ENCODE data around the gene RAB37. TPM values are rescaled to one million over a fixed set of nuclear protein-coding genes. Genes with fewer than 3 reads are reported as not detected.

The RAB37 gene
- total and polyA plus RNA-seq, 4 donors = 1.4 to 3.4 (median 1.9) TPM

- no peak for ATAC-seq (ENCODE audit: low FRiP score)
- no peaks in the 10 kb centered on the region for H3K27me3 ChIP-seq (ENCODE audit: control insufficient read depth in 1 of 2, insufficient read depth in 2 of 2, low read length in 1 of 2)
- H3K4me3 ChIP-seq (ENCODE audit: low read length in 2 of 2) = no peak overlapping the region
- DNase-seq = no peak
- H3K36me3 ChIP-seq (ENCODE audit: control insufficient read depth in 1 of 2, insufficient read depth in 2 of 2, low read length in 1 of 2) = peaks cover 0 to 6% of the 10 kb centered on the region in 2 donors
- no peaks in the 10 kb centered on the region for H3K4me1 ChIP-seq (ENCODE audit: control insufficient read depth in 1 of 2, insufficient read depth in 2 of 2, low read length in 2 of 2)
- peak overlapping the region; percentile 15 to 55 for H3K27ac ChIP-seq (ENCODE audit: low read depth in 1 of 2, low read length in 2 of 2)
- 61 to 66% methylated on average over 7 of the region's 7 CpGs for WGBS, 2 donors
- intact Hi-C loops (cut with DNase I) = loop anchor here (2.0 kb wide), 1 partner anchor 20 kb away; the partner anchor contains the start of gene NHERF1 (in 2 of the 2)
- no peaks in the 10 kb centered on the region for H3K9me3 ChIP-seq (ENCODE audit: control insufficient read depth, low read length)
Measured at GRCh38 chr17:74768763-74769114, 31.7 kb downstream of the RAB37 start.

GRCh38 chr17:74769266-74769855 lies 32.3 kb downstream of the RAB37 start:
- 32 to 42% methylated on average over 6 of the region's 6 CpGs for WGBS, 2 donors
- ATAC-seq (ENCODE audit: low FRiP score) (no peak), DNase-seq (no peak)
- H3K4me1 ChIP-seq (ENCODE audit: control insufficient read depth in 1 of 2, insufficient read depth in 2 of 2, low read length in 2 of 2) = no peaks in the 10 kb centered on the region
- H3K4me3 ChIP-seq (ENCODE audit: low read length in 2 of 2) = no peak overlapping the region
- H3K27ac ChIP-seq (ENCODE audit: low read depth in 1 of 2, low read length in 2 of 2) = no peak overlapping the region
- no peaks in the 10 kb centered on the region for H3K27me3 ChIP-seq (ENCODE audit: control insufficient read depth in 1 of 2, insufficient read depth in 2 of 2, low read length in 1 of 2)
- no peaks in the 10 kb centered on the region for H3K9me3 ChIP-seq (ENCODE audit: control insufficient read depth, low read length)
- intact Hi-C loops (cut with DNase I) = loop anchor here (2.0 kb wide), 1 partner anchor 21 kb away; the partner anchor contains the start of gene NHERF1 (in 2 of the 2)
- peaks cover 0 to 6% of the 10 kb centered on the region in 2 donors for H3K36me3 ChIP-seq (ENCODE audit: control insufficient read depth in 1 of 2, insufficient read depth in 2 of 2, low read length in 1 of 2)

DNA sequence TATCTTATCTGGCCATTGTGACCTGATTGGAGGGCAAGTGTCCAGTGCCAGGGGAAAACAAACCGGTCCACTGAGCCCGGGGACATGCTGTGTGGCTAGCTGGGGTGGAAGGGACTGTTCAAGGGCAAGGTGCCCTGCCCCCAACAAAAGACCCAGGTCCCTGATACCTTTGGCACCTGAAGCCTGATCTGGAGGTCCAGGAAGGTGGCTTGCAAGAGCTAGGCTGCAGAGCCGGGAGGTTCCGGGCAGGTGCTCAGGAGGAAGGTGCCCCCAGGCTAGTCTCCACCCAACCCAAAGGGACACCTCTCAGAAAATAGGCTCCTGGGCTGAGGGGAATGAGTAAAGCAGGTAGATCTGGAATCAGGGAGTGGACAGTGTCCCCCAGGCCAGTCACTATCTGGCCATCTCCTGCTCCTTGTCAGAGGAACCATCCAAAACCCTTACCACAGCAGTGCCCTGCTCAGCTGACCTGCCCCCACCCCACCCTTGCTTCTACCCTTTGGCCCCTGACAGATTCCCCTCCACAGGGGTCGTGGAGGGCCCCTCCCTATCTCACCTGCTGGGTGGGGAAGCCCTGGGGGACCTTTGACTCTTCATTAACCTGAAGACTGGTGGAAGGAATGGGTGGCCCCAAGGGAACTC lies 32.9 kb downstream of the RAB37 start:
- DNase-seq (peak in 1 of 2 donors; percentile 41), ATAC-seq (ENCODE audit: low FRiP score) (no peak)
- Histone ChIP-seq H3K27me3 (ENCODE audit: control insufficient read depth in 1 of 2, insufficient read depth in 2 of 2, low read length in 1 of 2) (no peaks in the 10 kb centered on the region), H3K27ac (ENCODE audit: low read depth in 1 of 2, low read length in 2 of 2) (no peak overlapping the region), H3K9me3 (ENCODE audit: control insufficient read depth, low read length) (no peaks in the 10 kb centered on the region), H3K36me3 (ENCODE audit: control insufficient read depth in 1 of 2, insufficient read depth in 2 of 2, low read length in 1 of 2) (peaks cover 0 to 6% of the 10 kb centered on the region in 2 donors), H3K4me1 (ENCODE audit: control insufficient read depth in 1 of 2, insufficient read depth in 2 of 2, low read length in 2 of 2) (no peaks in the 10 kb centered on the region), H3K4me3 (ENCODE audit: low read length in 2 of 2) (no peak overlapping the region)
- intact Hi-C loops (cut with DNase I) = loop anchor here (2.0 kb wide), 1 partner anchor 21 kb away; the partner anchor contains the start of gene NHERF1 (in 2 of the 2)
- 47 to 51% methylated on average over 5 of the region's 5 CpGs for WGBS, 2 donors

DNA sequence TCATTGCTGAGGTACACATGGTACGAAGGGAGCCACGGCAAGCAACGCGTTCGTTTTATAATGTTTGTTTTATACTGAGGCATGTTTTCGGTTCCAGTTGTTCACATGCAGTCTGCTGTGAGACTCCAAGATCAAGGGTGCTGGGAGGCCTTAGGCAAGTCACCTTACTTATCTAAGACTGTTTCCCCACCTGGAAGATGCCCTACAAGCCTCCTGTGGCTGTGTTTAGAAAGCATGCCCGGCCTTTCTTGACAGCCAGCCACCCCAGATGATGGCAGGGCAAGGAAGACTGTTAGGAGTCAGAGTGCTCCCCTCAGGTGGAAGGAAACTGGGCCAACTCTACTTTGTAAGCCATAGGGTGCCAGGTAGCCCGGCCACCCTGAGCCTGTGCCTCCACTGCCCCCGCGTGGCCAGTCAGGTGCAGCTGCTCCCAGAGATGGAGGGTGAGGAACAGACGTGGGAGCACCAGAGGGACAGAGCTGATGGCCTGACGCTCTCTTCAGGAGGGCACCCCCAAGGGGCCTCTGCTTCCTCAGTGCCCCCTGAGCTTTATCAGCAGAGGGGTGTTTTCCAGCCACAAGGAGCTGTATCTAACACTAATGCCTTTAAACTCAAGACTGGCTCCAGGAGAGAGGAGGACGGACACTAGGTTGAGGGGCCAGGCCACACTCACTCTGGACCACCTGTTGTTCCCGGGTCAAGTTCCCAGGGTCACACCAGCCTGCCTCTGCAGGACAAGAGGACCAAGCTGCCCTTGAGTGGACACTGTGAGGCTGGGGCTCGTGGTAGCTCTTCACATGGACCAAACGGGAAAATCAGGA lies 33.7 kb downstream of the RAB37 start:
- ATAC-seq (ENCODE audit: low FRiP score) (peak; percentile 69), DNase-seq (peak in 1 of 2 donors; percentile 88)
- Histone ChIP-seq H3K4me3 (ENCODE audit: low read length in 2 of 2) (no peak overlapping the region), H3K27me3 (ENCODE audit: control insufficient read depth in 1 of 2, insufficient read depth in 2 of 2, low read length in 1 of 2) (no peaks in the 10 kb centered on the region), H3K4me1 (ENCODE audit: control insufficient read depth in 1 of 2, insufficient read depth in 2 of 2, low read length in 2 of 2) (no peaks in the 10 kb centered on the region), H3K9me3 (ENCODE audit: control insufficient read depth, low read length) (no peaks in the 10 kb centered on the region), H3K27ac (ENCODE audit: low read depth in 1 of 2, low read length in 2 of 2) (no peak overlapping the region), H3K36me3 (ENCODE audit: control insufficient read depth in 1 of 2, insufficient read depth in 2 of 2, low read length in 1 of 2) (peaks cover 0 to 6% of the 10 kb centered on the region in 2 donors)
- 59 to 60% methylated on average over 16 of the region's 16 CpGs for WGBS, 2 donors
- intact Hi-C loops (cut with DNase I) = no loop called here

DNA sequence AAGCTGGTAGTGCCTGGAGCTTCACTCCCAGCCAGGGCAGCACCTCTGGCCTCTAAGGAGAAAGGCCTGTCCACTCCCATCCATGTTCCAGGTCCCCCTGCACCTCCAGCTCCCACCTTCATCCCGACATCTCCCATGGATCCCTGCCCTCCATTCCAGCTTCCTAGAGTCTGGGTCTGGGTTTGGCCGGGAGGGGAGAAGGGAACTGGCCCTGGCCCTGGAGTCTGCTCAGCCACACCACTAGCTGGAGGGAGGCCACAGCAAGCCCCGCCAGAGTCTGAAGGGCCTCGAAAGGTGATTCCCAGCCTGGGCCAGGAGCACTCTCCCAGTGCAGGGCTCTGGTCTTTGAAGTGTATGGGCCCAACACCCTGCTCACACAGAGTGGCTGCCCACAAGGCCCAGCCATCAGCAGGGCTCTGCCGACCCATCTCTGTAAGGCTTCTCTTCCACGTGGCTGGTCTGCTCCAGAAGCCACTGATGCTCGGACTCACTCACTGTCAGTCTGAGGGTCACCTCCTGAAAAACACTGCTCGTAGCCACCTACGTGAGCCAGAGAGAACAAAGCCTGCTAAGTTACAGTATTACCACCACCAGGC lies 34.4 kb downstream of the RAB37 start:
- intact Hi-C loops (cut with DNase I) = no loop called here
- Histone ChIP-seq H3K9me3 (ENCODE audit: control insufficient read depth, low read length) (no peaks in the 10 kb centered on the region), H3K27ac (ENCODE audit: low read depth in 1 of 2, low read length in 2 of 2) (no peak overlapping the region), H3K4me3 (ENCODE audit: low read length in 2 of 2) (no peak overlapping the region), H3K4me1 (ENCODE audit: control insufficient read depth in 1 of 2, insufficient read depth in 2 of 2, low read length in 2 of 2) (no peaks in the 10 kb centered on the region), H3K27me3 (ENCODE audit: control insufficient read depth in 1 of 2, insufficient read depth in 2 of 2, low read length in 1 of 2) (no peaks in the 10 kb centered on the region), H3K36me3 (ENCODE audit: control insufficient read depth in 1 of 2, insufficient read depth in 2 of 2, low read length in 1 of 2) (peaks cover 0 to 6% of the 10 kb centered on the region in 2 donors)
- no peak for ATAC-seq (ENCODE audit: low FRiP score)
- WGBS, 2 donors = 78 to 79% methylated on average over 9 of the region's 9 CpGs
- DNase-seq = no peak

GRCh38 chr17:74772053-74772452 lies 35.0 kb downstream of the RAB37 start:
- 87 to 92% methylated on average over 13 of the region's 13 CpGs for WGBS, 2 donors
- H3K27ac ChIP-seq (ENCODE audit: low read depth in 1 of 2, low read length in 2 of 2) = no peak overlapping the region
- H3K4me3 ChIP-seq (ENCODE audit: low read length in 2 of 2) = no peak overlapping the region
- intact Hi-C loops (cut with DNase I) = no loop called here
- ATAC-seq (ENCODE audit: low FRiP score) (no peak), DNase-seq (no peak)
- H3K27me3 ChIP-seq (ENCODE audit: control insufficient read depth in 1 of 2, insufficient read depth in 2 of 2, low read length in 1 of 2) = no peaks in the 10 kb centered on the region
- no peaks in the 10 kb centered on the region for H3K9me3 ChIP-seq (ENCODE audit: control insufficient read depth, low read length)
- peaks cover 0 to 6% of the 10 kb centered on the region in 2 donors for H3K36me3 ChIP-seq (ENCODE audit: control insufficient read depth in 1 of 2, insufficient read depth in 2 of 2, low read length in 1 of 2)
- no peaks in the 10 kb centered on the region for H3K4me1 ChIP-seq (ENCODE audit: control insufficient read depth in 1 of 2, insufficient read depth in 2 of 2, low read length in 2 of 2)

GRCh38 chr17:74773414-74773813 lies 36.4 kb downstream of the RAB37 start:
- ATAC-seq (ENCODE audit: low FRiP score) (no peak), DNase-seq (no peak)
- H3K36me3 ChIP-seq (ENCODE audit: control insufficient read depth in 1 of 2, insufficient read depth in 2 of 2, low read length in 1 of 2) = peaks cover 0 to 6% of the 10 kb centered on the region in 2 donors
- no peak overlapping the region for H3K27ac ChIP-seq (ENCODE audit: low read depth in 1 of 2, low read length in 2 of 2)
- no peaks in the 10 kb centered on the region for H3K9me3 ChIP-seq (ENCODE audit: control insufficient read depth, low read length)
- intact Hi-C loops (cut with DNase I) = no loop called here
- no peak overlapping the region for H3K4me3 ChIP-seq (ENCODE audit: low read length in 2 of 2)
- no peaks in the 10 kb centered on the region for H3K4me1 ChIP-seq (ENCODE audit: control insufficient read depth in 1 of 2, insufficient read depth in 2 of 2, low read length in 2 of 2)
- WGBS, 2 donors = 58 to 70% methylated on average over 6 of the region's 6 CpGs
- no peaks in the 10 kb centered on the region for H3K27me3 ChIP-seq (ENCODE audit: control insufficient read depth in 1 of 2, insufficient read depth in 2 of 2, low read length in 1 of 2)

DNA sequence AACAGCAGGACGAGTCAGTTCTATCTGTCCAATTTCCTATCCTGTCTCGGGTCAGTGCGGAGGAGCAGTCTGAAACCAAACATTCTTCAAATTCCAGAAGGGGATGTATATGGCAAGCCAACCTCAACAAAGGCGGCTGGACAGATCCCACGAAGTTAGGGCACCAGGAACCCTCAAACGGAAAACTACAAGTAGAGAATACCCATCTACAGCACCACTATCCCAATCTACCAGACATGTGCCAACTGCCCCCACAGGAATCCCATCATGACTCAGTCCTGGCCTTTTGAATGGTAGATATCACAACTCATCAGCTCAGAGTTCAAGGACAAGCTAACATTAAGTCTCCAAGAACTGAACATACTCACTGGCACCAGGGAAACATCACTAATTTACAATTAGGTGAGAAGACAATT lies 36.8 kb downstream of the RAB37 start:
- peaks cover 0 to 6% of the 10 kb centered on the region in 2 donors for H3K36me3 ChIP-seq (ENCODE audit: control insufficient read depth in 1 of 2, insufficient read depth in 2 of 2, low read length in 1 of 2)
- WGBS, 2 donors = 20 to 27% methylated on average over 6 of the region's 6 CpGs
- DNase-seq (no peak), ATAC-seq (ENCODE audit: low FRiP score) (no peak)
- no peak overlapping the region for H3K27ac ChIP-seq (ENCODE audit: low read depth in 1 of 2, low read length in 2 of 2)
- H3K9me3 ChIP-seq (ENCODE audit: control insufficient read depth, low read length) = no peaks in the 10 kb centered on the region
- intact Hi-C loops (cut with DNase I) = no loop called here
- H3K4me3 ChIP-seq (ENCODE audit: low read length in 2 of 2) = no peak overlapping the region
- H3K4me1 ChIP-seq (ENCODE audit: control insufficient read depth in 1 of 2, insufficient read depth in 2 of 2, low read length in 2 of 2) = no peaks in the 10 kb centered on the region
- no peaks in the 10 kb centered on the region for H3K27me3 ChIP-seq (ENCODE audit: control insufficient read depth in 1 of 2, insufficient read depth in 2 of 2, low read length in 1 of 2)
